GM19193 (cell line): Measurements from ENCODE around the gene NANOS1.

ENCODE experiments used
- POLR2A ChIP-seq: IDR thresholded peaks from 4 replicates; pipeline ENCODE4 v1.6.1; 2011; ENCODE audit not compliant: insufficient read depth, insufficient read length; ENCODE audit errors: extremely low read depth

The NANOS1 gene

DNA sequence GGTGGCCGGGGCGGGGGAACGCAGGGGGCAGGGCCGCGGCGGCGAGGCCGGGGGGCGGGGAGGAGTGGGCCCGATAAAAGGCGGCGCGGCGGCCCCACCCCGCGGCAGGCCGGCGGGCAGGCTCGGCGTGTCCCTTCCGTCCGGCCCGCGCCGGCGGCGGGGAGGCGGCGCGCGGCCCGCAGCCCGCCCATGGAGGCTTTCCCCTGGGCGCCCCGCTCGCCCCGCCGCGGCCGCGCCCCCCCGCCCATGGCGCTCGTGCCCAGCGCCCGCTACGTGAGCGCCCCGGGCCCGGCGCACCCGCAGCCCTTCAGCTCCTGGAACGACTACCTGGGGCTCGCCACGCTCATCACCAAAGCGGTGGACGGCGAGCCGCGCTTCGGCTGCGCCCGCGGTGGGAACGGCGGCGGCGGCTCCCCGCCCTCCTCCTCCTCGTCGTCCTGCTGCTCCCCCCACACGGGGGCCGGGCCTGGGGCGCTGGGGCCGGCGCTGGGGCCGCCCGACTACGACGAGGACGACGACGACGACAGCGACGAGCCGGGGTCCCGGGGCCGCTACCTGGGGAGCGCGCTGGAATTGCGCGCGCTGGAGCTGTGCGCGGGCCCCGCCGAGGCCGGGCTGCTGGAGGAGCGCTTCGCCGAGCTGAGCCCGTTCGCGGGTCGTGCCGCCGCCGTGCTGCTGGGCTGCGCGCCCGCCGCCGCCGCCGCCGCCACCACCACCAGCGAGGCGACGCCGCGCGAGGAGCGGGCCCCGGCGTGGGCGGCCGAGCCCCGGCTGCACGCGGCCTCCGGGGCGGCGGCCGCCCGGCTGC is at the start of gene NANOS1:
NANOS1 (plus strand) TSS at position 102 of the 808 bp plus-strand sequence; CDS start at position 190, 88 bp downstream.
- peak; percentile 35 for TF ChIP-seq POLR2A

DNA sequence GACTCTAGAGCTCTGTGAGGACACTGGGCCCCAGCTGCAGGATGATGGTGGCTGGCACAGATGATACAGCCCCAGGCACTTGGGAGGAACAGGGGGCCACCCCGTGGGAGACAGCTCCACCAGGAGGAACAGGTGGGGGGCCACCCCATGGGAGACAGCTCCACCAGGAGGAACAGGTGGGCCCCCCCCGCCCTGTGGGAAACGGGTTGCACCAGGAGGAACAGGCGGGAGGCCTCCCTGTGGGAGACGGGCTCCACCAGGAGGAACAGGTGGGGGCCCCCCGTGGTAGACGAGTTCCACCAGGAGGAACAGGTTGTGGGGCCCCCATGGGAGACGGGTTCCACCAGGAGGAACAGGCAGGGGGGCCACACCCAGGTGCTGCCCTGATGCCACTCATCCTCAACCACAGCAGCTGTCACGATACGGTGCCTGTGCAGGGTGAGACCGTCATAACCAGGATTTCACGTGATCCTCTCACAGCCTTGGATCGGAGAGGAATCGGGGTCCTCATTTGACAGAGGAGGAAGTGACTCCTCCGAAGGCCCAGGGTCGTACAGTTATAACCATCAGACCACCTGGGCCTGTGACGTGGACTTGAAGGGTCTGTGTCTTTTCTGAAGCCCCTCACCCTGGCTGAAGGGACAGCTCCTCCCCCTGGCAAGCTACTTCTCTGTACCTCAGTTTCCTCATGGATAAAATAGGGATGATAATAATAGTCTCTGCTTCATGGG is 49.2 kb upstream of the NANOS1 start:
- no peak for TF ChIP-seq POLR2A

GRCh38 chr10:118980870-118981269 is 48.6 kb upstream of the NANOS1 start:
- no peak for TF ChIP-seq POLR2A

DNA sequence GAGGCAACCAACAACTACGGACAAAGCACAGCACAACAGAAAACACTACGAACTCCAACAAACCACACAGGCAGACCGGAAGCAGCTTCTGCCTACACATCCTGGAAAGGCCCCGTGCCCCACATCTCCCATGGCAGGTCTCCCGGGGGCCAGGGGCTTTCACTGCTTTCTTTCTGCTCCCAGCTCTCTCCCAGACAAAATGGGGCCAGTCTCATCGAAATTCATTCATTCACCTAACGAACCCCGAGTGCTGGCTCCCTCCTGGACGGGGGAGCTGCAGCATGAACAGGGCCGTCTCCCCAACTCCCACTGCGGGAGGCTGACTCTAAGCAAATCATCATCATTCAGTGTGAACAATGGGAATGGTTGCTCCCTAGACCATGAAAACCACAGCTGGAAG is 47.6 kb upstream of the NANOS1 start:
- no peak for TF ChIP-seq POLR2A

GRCh38 chr10:118982366-118982765 is 47.1 kb upstream of the NANOS1 start:
- TF ChIP-seq POLR2A, result no peak

GRCh38 chr10:118983263-118983662 is 46.3 kb upstream of the NANOS1 start:
- no peak for TF ChIP-seq POLR2A

DNA sequence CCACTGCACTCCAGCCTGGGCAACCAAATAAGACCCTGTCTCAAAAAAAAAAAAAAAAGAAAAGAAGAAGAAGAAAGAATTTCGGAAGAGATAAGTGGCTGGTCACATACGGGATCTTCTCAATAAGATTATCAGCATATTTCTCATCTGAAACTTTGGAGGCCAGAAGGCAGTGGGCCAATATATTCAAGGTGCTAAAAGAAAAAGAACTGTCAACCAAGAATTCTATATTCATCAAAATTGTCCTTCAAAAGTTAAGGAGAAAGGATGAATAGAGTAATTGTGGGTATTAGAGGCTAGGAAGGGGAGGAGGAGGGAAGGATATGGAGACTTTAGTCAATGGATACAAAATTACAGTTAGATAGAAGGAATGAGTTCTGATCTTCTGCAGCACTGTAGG is 43.9 kb upstream of the NANOS1 start:
- TF ChIP-seq POLR2A, result no peak

DNA sequence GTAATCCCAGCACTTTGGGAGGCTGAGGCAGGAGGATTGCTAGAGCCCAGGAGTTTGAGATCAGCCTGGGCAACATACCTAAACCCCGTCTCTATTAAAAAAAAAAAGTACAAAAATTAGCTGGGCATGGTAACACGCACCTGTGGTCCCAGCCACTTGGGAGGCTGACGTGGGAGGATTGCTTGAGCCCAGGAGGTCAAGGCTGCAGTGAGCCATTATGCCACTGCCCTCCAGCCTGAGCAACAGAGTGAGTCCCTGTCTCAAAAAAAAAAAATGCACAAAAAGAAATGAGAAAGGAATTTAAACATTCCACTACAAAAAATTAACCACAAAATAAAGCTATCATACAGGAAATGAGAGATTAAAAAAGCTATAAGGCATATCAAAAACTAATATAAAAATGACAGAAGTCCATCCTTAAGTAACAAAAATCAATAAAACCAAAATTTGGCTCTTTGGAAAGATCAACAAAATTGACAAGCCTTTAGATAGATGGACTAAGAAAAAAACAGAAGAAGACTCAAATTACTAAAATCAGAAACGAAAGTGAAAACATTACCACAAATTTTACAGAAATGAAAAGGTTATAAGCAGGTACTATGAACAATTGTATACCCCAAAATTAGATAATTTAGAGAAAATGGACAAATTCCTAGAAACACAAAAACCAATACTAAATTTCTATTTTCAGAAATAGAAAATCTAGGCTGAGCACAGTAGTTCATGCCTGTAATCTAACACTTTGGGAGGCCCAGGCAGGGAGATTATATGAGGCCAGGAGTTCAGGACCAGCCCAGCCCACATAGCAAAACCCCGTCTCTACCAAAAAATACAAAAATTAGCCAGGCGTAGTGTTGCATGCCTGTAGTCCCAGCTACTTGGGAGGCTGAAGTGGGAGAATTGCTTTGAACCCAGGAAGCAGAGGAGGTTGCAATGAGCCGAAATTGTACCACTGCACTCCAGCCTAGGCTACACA is 42.4 kb upstream of the NANOS1 start:
- no peak for TF ChIP-seq POLR2A

GRCh38 chr10:118990326-118990725 is 39.2 kb upstream of the NANOS1 start:
- TF ChIP-seq POLR2A, result no peak

DNA sequence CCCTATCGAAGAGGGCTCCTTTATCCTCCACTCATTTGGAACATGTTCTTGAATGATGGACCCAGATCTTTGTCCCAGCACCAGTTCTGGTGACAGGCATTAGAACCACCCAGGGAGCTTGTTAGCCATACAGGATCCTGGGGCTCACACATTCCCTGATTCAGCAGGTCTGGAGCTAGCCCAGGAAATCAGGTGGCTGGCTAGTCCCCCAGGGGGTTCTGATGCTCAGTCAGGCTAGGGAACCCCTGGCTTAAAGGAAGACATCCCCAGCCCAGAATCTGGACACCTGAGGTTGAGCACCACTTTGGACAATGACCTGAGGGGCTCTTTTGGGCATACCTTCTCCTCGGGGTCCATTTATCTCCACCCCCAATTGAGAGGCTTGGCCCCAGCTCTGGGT is 37.0 kb upstream of the NANOS1 start:
- no peak for TF ChIP-seq POLR2A

DNA sequence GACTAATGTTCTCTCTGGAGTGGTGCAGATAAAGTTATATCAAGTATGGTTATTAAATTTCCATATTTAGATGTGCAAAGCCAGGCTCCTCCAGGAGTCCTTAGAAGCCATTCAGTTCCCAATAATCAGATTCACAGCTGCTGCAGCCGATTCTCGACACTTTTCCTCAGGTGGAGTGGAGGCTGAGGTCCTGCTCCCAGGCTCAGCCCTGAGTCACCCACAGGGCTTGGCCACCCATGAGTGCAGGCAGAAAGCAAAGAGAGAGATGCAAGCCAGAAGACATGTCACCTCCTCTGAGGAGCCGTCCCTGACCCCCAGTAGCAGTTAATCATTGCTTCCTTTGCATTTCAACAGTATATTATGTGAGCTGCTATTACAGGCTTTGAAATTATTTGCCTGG is 36.3 kb upstream of the NANOS1 start:
- no peak for TF ChIP-seq POLR2A

GRCh38 chr10:118994321-118994720 is 35.2 kb upstream of the NANOS1 start:
- TF ChIP-seq POLR2A, result no peak

- TF ChIP-seq POLR2A, result no peak
These were observed 33.8 kb upstream of the NANOS1 start for GRCh38 chr10:118995739-118996138.

- TF ChIP-seq POLR2A, result no peak
These were observed 32.1 kb upstream of the NANOS1 start for GRCh38 chr10:118997379-118997778.

DNA sequence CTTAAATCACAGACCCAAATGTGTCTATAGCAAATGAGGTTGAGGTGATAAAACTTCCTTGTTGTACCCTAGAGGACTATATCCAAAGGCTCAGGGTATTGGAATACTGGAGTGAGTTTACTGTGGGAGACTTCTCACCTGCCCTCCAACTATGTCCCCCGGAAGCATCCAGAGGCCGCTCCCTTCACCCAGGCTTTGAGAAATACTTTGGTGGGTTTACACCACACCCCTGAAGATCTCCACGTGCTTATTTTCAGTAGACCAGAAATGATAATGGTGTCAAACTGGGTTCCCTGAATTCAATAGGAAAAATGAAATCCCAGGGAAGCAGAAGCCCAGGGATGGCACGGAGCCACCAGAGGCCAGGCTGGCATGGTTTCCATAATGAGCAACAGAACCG is 31.3 kb upstream of the NANOS1 start:
- no peak for TF ChIP-seq POLR2A

DNA sequence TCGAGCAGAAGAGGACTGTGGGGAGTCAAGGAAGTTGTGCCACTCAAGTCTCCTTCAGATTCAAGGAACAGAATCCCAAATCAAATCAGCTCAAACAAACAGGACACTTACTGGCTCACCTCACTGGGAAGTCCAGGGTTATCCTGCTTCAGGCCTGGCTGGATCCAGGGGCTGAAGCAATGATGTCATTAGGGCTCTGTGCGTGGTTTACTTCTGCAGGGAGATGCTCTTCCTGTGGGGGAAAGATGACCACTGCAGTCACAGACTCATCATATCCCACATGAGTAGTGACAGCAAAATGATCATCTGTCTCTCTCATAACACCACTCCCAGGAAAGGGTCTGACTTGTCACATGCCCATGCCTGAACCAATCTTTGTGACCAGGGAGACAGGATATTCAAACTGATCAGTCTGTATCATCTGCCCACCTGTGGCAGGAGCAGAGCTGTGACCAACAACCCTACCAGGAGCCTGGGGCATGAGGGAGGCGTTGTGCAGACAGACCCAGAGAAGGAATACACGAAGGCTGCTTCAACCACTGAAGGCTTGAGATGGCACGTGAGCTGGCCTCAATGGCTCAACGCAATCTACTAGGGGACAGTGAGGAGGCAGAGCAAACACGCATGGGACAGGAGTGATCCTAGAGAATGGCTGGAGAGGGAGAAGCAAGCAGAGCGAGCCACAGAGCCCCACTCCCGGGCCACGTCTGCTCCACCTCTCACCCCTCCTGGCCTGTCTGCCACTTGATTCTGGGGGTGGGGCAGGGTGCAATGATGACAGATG is 27.6 kb upstream of the NANOS1 start:
- no peak for TF ChIP-seq POLR2A
